Effector memory CD8-positive, alpha-beta T cell (primary cell): ENCODE measurements around the gene NAP1L1.

ENCODE experiments used
- ATAC-seq: fragments of 150-1000 bp; cut with Tn5 transposase; replicated peaks from 2 replicates; pipeline ENCODE4 v1.10.0; 2021; ENCODE audit warnings: mild to moderate bottlenecking, moderate library complexity
- DNase-seq, 3 experiments: peaks; one replicate each; pipeline ENCODE4 v3.0.0; 2021
- H3K27ac Mint-ChIP-seq, 2 donors: one replicate each; pipeline ENCODE4 v1.8.0; 2022; ENCODE audit warnings: mild to moderate bottlenecking in 2 of 2, mixed read lengths in 2 of 2, moderate library complexity in 2 of 2
- H3K27me3 Mint-ChIP-seq, 2 donors: one replicate each; pipeline ENCODE4 v1.8.0; 2022; ENCODE audit warnings: mixed read lengths in 2 of 2
- H3K36me3 Mint-ChIP-seq: one replicate; pipeline ENCODE4 v1.8.0; 2022; ENCODE audit warnings: mild to moderate bottlenecking, moderate library complexity, mixed read lengths; ENCODE audit not compliant: insufficient read depth
- H3K4me1 Mint-ChIP-seq, 2 donors: one replicate each; pipeline ENCODE4 v1.8.0; 2022; ENCODE audit warnings: low read depth in 2 of 2, mixed read lengths in 2 of 2
- H3K4me3 Mint-ChIP-seq, 2 donors: one replicate each; pipeline ENCODE4 v1.8.0; 2022; ENCODE audit warnings: mild to moderate bottlenecking in 2 of 2, mixed read lengths in 2 of 2, moderate library complexity in 2 of 2
- H3K9me3 Mint-ChIP-seq, 2 donors: one replicate each; pipeline ENCODE4 v1.8.0; 2022; ENCODE audit warnings: mixed read lengths in 2 of 2

NAP1L1 gene

DNA sequence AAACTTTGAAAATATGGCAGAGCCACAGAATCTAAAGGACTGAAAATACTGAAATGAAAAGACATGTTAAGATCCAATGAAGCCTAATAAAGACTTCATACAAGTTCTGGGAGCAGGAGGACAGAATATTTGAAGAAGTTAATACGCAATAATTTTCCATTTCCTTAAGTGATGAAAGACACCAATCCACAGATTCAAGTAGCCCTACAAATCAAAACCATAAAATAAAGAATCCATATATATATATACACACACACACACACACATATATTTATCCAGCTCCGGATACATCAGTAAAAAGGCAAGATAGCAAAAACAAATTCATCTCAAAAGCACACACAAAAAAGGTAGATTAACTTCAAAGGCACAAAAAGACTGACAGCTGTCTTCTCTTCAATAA lies 5.7 kb downstream of the NAP1L1 start:
- no peak for ATAC-seq
- H3K36me3 Mint-ChIP-seq = peaks cover 28% of the 10 kb centered on the region
- H3K9me3 Mint-ChIP-seq = no peaks in the 10 kb centered on the region
- H3K4me1 Mint-ChIP-seq = peaks cover 44 to 68% of the 10 kb centered on the region in 2 donors
- H3K27me3 Mint-ChIP-seq = no peaks in the 10 kb centered on the region
- H3K27ac Mint-ChIP-seq = no peak overlapping the region
- DNase-seq = no peak
- peak overlapping the region in 1 of 2 donors; percentile 12 for H3K4me3 Mint-ChIP-seq

DNA sequence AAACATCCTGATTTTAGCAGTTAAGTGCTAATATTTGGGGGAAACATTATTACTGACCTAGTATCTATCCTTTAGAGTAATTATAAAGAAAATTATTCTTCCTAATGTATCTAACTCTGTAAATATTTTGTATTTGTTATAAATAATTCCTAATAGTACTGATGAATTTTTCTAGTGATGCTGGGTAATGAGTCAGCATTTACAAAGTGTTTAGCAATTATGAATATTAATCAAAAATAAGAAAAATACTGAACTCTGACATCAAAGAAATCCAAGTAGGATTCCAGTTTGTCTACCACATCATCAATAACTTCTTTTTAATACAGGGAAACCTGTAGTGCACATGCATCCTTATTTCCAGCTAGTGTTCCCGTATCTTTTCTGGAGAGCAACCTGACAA lies 9.0 kb downstream of the NAP1L1 start:
- Mint-ChIP-seq H3K36me3 (peaks cover 27% of the 10 kb centered on the region), H3K4me3 (no peak overlapping the region), H3K27me3 (no peaks in the 10 kb centered on the region), H3K4me1 (peaks cover 36 to 67% of the 10 kb centered on the region in 2 donors), H3K9me3 (no peaks in the 10 kb centered on the region), H3K27ac (no peak overlapping the region)
- ATAC-seq (no peak), DNase-seq (no peak)

DNA sequence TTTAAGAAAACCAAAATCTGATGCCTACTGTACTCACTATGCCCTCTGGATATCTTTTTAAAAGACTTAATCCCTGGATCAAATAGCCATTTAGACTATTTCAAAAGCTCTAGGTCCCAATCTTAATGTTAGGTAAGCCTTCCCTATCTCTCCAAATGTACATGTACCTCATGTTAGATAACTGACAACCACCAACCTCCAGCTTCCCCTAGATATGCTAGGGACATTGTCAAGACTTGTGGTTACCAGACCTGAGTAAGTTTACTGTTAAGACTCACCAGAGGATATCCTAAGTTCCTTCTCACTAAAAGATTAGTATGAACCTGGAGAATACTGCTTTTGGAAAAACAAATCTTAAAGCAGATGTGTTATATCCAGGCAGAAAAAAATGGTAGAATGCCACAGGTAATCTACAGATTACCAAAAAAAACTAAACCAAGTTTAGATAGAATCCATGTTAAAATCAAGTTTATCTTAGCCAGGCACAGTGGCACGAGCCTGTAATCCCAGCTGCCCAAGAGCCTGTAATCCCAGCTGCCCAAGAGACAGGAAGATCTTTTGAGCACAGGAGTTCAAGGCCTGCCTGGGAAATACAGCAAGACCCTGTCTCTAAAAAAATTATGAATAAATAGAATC lies 9.7 kb downstream of the NAP1L1 start:
- DNase-seq (no peak), ATAC-seq (peak; percentile 36)
- Mint-ChIP-seq H3K9me3 (no peaks in the 10 kb centered on the region), H3K27me3 (no peaks in the 10 kb centered on the region), H3K4me3 (peak overlapping the region in 1 of 2 donors; percentile 3), H3K4me1 (peaks cover 34 to 66% of the 10 kb centered on the region in 2 donors), H3K27ac (no peak overlapping the region), H3K36me3 (peaks cover 30% of the 10 kb centered on the region)

DNA sequence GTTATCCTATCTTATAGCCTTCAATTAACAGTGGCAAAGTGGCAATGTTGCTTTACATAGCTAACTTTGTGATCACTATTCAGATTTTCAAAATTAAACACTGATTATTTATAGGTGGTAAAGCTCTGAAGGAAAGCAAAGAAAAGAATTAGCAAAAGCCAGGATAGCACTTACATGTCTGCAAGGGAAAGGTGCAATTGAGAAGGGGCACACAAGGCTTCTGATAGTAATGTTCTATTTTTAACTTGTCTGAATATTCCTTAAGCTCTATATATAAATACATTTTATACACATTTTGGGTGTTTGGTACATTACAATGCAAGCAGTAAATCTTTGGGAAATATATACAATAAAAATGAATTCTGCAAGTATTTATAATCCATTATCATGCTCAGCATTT lies 10.9 kb downstream of the NAP1L1 start:
- Mint-ChIP-seq H3K36me3 (peaks cover 30% of the 10 kb centered on the region), H3K27ac (peak overlapping the region in 1 of 2 donors; percentile 11), H3K9me3 (no peaks in the 10 kb centered on the region), H3K27me3 (no peaks in the 10 kb centered on the region), H3K4me1 (peaks cover 31 to 63% of the 10 kb centered on the region in 2 donors), H3K4me3 (no peak overlapping the region)
- ATAC-seq (no peak), DNase-seq (no peak)

DNA sequence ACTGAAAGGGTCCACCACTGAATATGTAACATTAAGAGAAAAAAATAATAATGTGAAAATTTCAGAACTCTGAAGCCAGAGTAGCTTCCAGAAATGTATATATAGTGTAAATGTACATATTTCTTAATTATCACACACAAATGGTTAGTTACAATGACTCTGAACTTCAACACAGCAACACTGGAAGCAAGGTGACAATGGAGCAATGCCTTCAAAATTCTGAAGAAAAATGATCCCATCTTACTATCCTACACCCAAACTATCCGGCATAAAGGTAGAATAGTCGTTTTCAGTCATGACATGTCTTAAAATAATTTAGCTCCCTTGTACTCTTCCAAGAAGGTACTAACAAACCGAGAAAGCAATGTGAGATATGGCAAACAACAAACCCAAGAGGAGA lies 11.9 kb downstream of the NAP1L1 start:
- H3K27me3 Mint-ChIP-seq = no peaks in the 10 kb centered on the region
- DNase-seq = no peak
- peaks cover 28% of the 10 kb centered on the region for H3K36me3 Mint-ChIP-seq
- no peak for ATAC-seq
- H3K27ac Mint-ChIP-seq = peak overlapping the region in 1 of 2 donors; percentile 4
- no peaks in the 10 kb centered on the region for H3K9me3 Mint-ChIP-seq
- peaks cover 31 to 67% of the 10 kb centered on the region in 2 donors for H3K4me1 Mint-ChIP-seq
- no peak overlapping the region for H3K4me3 Mint-ChIP-seq

- no peak for ATAC-seq
- Mint-ChIP-seq H3K27me3 (no peaks in the 10 kb centered on the region), H3K9me3 (peaks cover 6 to 12% of the 10 kb centered on the region in 2 donors), H3K4me3 (no peak overlapping the region), H3K27ac (peak overlapping the region in 1 of 2 donors; percentile 5), H3K4me1 (peaks cover 19 to 53% of the 10 kb centered on the region in 2 donors), H3K36me3 (peaks cover 43% of the 10 kb centered on the region)
- DNase-seq = no peak
Measured at GRCh38 chr12:76069339-76069738, 15.1 kb downstream of the NAP1L1 start.

DNA sequence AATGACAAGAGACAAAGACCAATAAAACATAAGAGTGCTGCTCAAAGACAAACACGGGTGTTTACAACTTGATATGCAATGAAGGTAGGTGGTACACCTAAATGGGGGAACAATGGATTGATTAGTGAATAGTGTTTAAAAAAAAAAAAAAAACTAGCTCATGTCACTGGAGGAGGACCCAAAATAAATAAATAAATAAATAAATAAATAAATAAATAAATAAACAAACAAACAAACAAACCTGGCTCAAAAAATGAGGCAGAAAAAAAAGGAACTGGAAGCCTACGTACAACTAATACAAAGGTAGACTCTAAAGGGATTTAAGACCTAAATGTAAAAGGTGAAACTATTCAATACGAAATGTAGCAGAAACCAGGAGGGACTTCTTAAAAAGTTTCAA lies 18.6 kb downstream of the NAP1L1 start:
- Mint-ChIP-seq H3K9me3 (peaks cover 6 to 12% of the 10 kb centered on the region in 2 donors), H3K4me3 (no peak overlapping the region), H3K36me3 (peaks cover 66% of the 10 kb centered on the region), H3K27ac (no peak overlapping the region), H3K4me1 (peaks cover 13 to 51% of the 10 kb centered on the region in 2 donors), H3K27me3 (no peaks in the 10 kb centered on the region)
- ATAC-seq (no peak), DNase-seq (no peak)

DNA sequence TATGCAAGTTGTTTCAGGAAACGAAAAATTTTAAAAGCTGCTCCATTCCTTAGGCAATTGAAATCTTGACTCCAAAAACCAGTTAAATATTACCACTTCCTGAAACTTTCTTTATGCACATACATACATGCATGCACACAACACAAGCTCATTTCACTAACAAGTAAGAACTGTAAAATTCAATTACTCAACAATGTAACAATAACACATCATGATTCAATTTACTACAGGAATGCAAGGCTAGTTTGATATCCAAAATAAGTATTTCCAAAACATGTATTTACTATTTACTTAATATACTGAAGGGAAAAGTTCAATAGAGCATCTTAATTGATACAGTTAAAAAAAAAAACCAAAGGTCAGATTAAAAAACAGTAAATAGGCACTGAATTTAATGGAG lies 19.6 kb downstream of the NAP1L1 start:
- H3K27ac Mint-ChIP-seq = no peak overlapping the region
- ATAC-seq = no peak
- no peak for DNase-seq
- peaks cover 63% of the 10 kb centered on the region for H3K36me3 Mint-ChIP-seq
- peaks cover 6 to 12% of the 10 kb centered on the region in 2 donors for H3K9me3 Mint-ChIP-seq
- H3K4me3 Mint-ChIP-seq = no peak overlapping the region
- no peaks in the 10 kb centered on the region for H3K27me3 Mint-ChIP-seq
- peaks cover 10 to 49% of the 10 kb centered on the region in 2 donors for H3K4me1 Mint-ChIP-seq

GRCh38 chr12:76060111-76060510 lies 24.4 kb downstream of the NAP1L1 start:
- H3K4me1 Mint-ChIP-seq = peaks cover 2 to 27% of the 10 kb centered on the region in 2 donors

GRCh38 chr12:76057326-76057725 lies 27.2 kb downstream of the NAP1L1 start:
- H3K4me3 Mint-ChIP-seq = no peak overlapping the region
- ATAC-seq (no peak), DNase-seq (no peak)
- peak overlapping the region in 1 of 2 donors; percentile 2 for H3K27ac Mint-ChIP-seq
- H3K4me1 Mint-ChIP-seq = peaks cover 0 to 13% of the 10 kb centered on the region in 2 donors
- H3K27me3 Mint-ChIP-seq = no peaks in the 10 kb centered on the region
- H3K9me3 Mint-ChIP-seq = no peaks in the 10 kb centered on the region
- H3K36me3 Mint-ChIP-seq = peaks cover 88% of the 10 kb centered on the region

More at GRCh38 chr12:76060111-76060510, 24.4 kb downstream of the NAP1L1 start:
- no peak overlapping the region for H3K4me3 Mint-ChIP-seq
- H3K9me3 Mint-ChIP-seq = peaks cover 3 to 5% of the 10 kb centered on the region in 2 donors
- H3K27ac Mint-ChIP-seq = peak overlapping the region in 1 of 2 donors; percentile 85
- no peak for DNase-seq
- no peak for ATAC-seq
- no peaks in the 10 kb centered on the region for H3K27me3 Mint-ChIP-seq
- peaks cover 89% of the 10 kb centered on the region for H3K36me3 Mint-ChIP-seq

DNA sequence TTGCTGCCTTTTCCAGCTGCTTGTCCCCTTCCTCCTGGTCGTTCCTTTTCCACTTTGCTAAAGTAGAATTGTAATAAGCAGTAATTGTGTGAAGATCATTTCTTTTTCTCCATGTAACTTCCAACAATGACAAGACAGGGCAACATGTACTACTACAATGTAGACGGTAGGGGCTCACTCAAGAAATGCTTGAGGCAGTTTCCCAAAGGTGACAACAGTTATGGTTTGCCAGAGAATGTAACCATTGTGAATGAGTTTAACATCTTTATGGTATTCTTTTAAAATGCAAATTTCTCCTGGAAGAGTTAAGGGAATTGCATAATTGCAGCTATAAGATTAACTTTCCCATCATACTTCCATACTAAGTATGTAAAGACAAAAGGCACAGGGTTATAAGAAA lies 29.1 kb downstream of the NAP1L1 start:
- Mint-ChIP-seq H3K4me1 (peaks cover 0 to 4% of the 10 kb centered on the region in 2 donors), H3K4me3 (no peak overlapping the region), H3K36me3 (peaks cover 92% of the 10 kb centered on the region), H3K9me3 (no peaks in the 10 kb centered on the region), H3K27me3 (no peaks in the 10 kb centered on the region), H3K27ac (no peak overlapping the region)
- DNase-seq (no peak), ATAC-seq (no peak)

DNA sequence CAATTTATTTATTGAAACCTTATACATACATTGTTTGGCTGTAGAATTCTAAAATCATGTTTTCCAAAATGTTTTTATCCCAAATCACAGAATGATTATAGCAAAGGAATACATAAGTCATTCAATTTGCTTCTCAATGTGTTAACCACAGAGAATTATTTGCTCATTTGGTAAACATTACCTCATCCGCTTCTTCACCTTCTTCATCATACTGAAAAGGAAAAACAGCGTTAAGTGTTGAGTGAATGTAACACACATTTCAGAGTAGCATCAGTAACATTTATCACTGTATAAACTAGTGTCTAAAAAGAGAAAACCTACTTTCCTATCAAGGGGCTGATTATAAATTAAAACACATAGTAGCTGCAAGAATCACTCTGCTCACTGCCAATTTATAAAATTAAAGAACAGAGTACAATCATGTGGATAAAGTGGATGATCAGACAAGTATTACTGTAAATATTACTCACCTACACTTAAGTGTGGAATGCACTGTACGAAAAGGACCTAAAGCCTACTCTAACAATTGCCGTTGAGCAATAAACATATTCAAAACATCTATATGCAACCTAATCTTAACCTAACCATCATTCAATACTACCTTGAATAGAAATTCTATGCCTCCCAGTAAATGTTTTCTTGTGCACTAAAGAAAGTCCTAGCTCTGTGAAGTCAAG lies 34.8 kb downstream of the NAP1L1 start:
- Mint-ChIP-seq H3K4me3 (no peak overlapping the region), H3K36me3 (peaks cover 92% of the 10 kb centered on the region)

DNA sequence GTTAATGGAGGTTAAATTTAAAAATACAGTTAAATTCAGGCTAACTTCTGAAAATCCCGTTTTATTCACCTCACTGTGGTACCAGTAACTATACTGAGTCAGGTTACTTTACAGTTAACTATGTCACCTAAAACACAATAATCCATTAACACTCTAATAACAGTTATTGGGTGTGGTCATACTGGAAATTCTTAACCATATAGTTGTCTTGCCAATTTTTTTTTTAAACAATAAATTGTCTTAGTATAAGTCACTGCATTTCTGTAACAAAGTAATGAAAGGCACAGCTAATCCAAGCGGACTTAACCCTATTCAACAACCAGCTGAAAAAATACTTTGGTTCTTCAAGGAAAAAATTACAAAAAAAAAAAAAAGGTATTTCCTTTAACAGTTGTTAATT lies 36.7 kb downstream of the NAP1L1 start:
- no peaks in the 10 kb centered on the region for H3K9me3 Mint-ChIP-seq
- H3K27me3 Mint-ChIP-seq = no peaks in the 10 kb centered on the region
- DNase-seq (no peak), ATAC-seq (no peak)
- no peaks in the 10 kb centered on the region for H3K4me1 Mint-ChIP-seq
- H3K36me3 Mint-ChIP-seq = peaks cover 89% of the 10 kb centered on the region
- H3K4me3 Mint-ChIP-seq = no peak overlapping the region
- H3K27ac Mint-ChIP-seq = no peak overlapping the region

More for the DNA sequence above, 34.8 kb downstream of the NAP1L1 start:
- Mint-ChIP-seq H3K27me3 (no peaks in the 10 kb centered on the region), H3K4me1 (no peaks in the 10 kb centered on the region), H3K9me3 (no peaks in the 10 kb centered on the region), H3K27ac (no peak overlapping the region)
- DNase-seq (no peak), ATAC-seq (no peak)

- Mint-ChIP-seq H3K27me3 (no peaks in the 10 kb centered on the region), H3K4me3 (no peak overlapping the region), H3K9me3 (no peaks in the 10 kb centered on the region), H3K27ac (no peak overlapping the region), H3K36me3 (peaks cover 84% of the 10 kb centered on the region), H3K4me1 (no peaks in the 10 kb centered on the region)
- no peak for ATAC-seq
- no peak for DNase-seq
Measured at GRCh38 chr12:76047060-76047459, 37.4 kb downstream of the NAP1L1 start.
